Epithelial cell of esophagus (primary cell): Measurements from ENCODE around the gene TRMT5.

Source experiments
- DNase-seq: peaks from one replicate; pipeline ENCODE4 v3.0.0; 2010; ENCODE audit warnings: low read depth
- H3K4me3 ChIP-seq: 2 replicates; pipeline ENCODE4 v1.5.1; 2011; ENCODE audit warnings: mild to moderate bottlenecking, low read length, control low read depth
- TF ChIP-seq, protein P1 (sequence below): IDR thresholded peaks from 2 replicates; pipeline ENCODE4 v1.5.1; 2011; ENCODE audit warnings: low read depth, mild to moderate bottlenecking, low read length, control low read depth, inconsistent platforms; ENCODE audit not compliant: insufficient read depth; ENCODE audit errors: missing control alignments

The TRMT5 gene, protein sequence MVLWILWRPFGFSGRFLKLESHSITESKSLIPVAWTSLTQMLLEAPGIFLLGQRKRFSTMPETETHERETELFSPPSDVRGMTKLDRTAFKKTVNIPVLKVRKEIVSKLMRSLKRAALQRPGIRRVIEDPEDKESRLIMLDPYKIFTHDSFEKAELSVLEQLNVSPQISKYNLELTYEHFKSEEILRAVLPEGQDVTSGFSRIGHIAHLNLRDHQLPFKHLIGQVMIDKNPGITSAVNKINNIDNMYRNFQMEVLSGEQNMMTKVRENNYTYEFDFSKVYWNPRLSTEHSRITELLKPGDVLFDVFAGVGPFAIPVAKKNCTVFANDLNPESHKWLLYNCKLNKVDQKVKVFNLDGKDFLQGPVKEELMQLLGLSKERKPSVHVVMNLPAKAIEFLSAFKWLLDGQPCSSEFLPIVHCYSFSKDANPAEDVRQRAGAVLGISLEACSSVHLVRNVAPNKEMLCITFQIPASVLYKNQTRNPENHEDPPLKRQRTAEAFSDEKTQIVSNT

GRCh38 chr14:60980811-60981632 is at the start of gene TRMT5, which contains the start of gene SLC38A6:
Gene TRMT5 (minus strand): TSS chr14:60981079. CDS start chr14:60980973, 106 bp downstream.
Gene SLC38A6 (plus strand): TSS chr14:60981245. CDS start chr14:60981278, 33 bp downstream.
- H3K4me3 ChIP-seq, result peak within 1 kb of the TSS; percentile 92
- TF ChIP-seq, protein P1, sequence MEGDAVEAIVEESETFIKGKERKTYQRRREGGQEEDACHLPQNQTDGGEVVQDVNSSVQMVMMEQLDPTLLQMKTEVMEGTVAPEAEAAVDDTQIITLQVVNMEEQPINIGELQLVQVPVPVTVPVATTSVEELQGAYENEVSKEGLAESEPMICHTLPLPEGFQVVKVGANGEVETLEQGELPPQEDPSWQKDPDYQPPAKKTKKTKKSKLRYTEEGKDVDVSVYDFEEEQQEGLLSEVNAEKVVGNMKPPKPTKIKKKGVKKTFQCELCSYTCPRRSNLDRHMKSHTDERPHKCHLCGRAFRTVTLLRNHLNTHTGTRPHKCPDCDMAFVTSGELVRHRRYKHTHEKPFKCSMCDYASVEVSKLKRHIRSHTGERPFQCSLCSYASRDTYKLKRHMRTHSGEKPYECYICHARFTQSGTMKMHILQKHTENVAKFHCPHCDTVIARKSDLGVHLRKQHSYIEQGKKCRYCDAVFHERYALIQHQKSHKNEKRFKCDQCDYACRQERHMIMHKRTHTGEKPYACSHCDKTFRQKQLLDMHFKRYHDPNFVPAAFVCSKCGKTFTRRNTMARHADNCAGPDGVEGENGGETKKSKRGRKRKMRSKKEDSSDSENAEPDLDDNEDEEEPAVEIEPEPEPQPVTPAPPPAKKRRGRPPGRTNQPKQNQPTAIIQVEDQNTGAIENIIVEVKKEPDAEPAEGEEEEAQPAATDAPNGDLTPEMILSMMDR, result no peak
- peak; percentile 97 for DNase-seq

- H3K4me3 ChIP-seq, result no peak overlapping the region
- peak; percentile 15 for DNase-seq
- TF ChIP-seq, protein P1, result no peak
Observed at GRCh38 chr14:61026526-61026925, 45.6 kb upstream of the TRMT5 start.

GRCh38 chr14:61025251-61026223 is 44.7 kb upstream of the TRMT5 start:
- peak; percentile 79 for DNase-seq
- no peak overlapping the region for H3K4me3 ChIP-seq
- TF ChIP-seq, protein P1, result peak; percentile 94

DNA sequence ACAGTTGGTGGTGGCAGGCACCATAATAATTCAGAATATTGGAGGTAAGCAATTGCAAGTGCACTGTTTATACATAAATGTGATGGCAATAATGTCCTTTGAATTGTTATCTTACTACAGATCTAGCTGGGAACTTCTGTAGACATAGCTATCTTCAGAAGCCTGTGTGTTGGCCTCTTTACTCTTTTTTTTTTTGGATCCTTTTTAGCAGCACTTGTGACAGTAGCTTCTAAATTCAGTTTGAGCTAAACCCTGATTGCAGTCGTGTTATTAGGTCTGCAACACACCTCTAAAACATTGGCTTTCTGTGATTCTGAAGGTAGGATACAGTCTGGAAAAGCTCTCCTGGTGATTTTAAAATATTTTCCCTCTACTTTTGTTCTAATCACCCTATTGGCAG is 38.7 kb upstream of the TRMT5 start:
- TF ChIP-seq, protein P1, result no peak
- H3K4me3 ChIP-seq, result no peak overlapping the region
- DNase-seq, result no peak

DNA sequence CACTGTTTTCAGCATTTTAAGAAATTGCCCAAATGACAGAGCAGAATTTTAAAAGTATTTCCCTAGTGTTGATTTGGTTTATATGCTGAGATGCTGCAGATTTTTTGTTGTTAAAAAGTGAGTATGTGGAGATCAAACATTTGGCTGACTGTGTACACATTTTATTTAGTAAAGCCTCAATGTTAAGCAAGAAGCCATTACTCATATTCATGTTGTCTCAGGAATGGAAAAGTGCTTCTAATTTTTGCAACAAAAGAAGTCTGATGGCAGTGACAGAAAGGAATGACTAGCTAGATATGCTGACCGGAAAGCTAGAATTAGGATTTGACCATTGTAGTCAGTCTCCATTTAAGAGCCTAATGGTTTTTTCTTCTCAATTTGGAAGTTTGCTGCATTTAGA is 22.7 kb upstream of the TRMT5 start:
- TF ChIP-seq, protein P1, result no peak
- H3K4me3 ChIP-seq, result no peak overlapping the region
- peak; percentile 52 for DNase-seq

DNA sequence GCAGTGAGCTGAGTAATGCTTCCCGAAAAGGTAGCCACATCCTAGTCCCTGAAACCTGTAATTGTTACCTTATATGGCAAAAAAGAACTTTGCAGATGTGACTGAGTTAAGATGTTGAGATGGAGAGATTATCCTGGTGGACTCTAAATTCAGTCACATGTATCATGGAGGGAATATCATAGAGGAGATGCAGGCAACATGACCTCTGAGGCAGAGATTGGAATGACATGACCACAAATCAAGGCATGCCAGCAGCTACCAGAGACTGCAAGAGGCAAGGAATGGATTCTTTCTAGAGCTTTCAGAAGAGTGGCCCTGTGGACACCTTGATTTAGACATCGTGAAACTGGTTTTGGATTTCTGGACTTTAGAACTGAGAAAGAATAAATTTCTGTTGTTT is 18.7 kb upstream of the TRMT5 start:
- TF ChIP-seq, protein P1, result no peak
- H3K4me3 ChIP-seq, result no peak overlapping the region
- no peak for DNase-seq
